K562 (cell line): ENCODE data around the gene GPR89A.

Experiments
- MAFG ChIP-seq: fragments of 450-650 bp; conservative IDR thresholded peaks from 2 replicates; pipeline ENCODE4 v1.6.1; 2016; ENCODE audit warnings: missing genetic modification characterization, missing compliant biosample characterization
- NFYB ChIP-seq: IDR thresholded peaks from 2 replicates; pipeline ENCODE4 v1.6.1; 2011; ENCODE audit warnings: mild to moderate bottlenecking, moderate library complexity; ENCODE audit not compliant: insufficient read length; ENCODE audit errors: extremely low read depth
- ZC3H11A ChIP-seq: IDR thresholded peaks from 2 replicates; pipeline ENCODE4 v1.6.1; 2012; ENCODE audit warnings: low read depth, low read length, improper control_type of control experiment
- ZNF551 ChIP-seq: fragments of 250-450 bp; sonication (Bioruptor Pico); IDR thresholded peaks from 2 replicates; pipeline ENCODE4 v1.5.0; 2021; ENCODE audit warnings: mild to moderate bottlenecking, moderate library complexity
- TF ChIP-seq, protein P1 (sequence below), 2 experiments: fragments of 450-650 bp; formaldehyde crosslinking in 1 of 2; IDR thresholded peaks; 2 replicates each; pipeline versions ENCODE4 v1.4.0 to v1.6.1; 2014 to 2020; ENCODE audit warnings: mild to moderate bottlenecking in 2 of 2, borderline replicate concordance in 1 of 2, low read depth in 1 of 2

DNA sequence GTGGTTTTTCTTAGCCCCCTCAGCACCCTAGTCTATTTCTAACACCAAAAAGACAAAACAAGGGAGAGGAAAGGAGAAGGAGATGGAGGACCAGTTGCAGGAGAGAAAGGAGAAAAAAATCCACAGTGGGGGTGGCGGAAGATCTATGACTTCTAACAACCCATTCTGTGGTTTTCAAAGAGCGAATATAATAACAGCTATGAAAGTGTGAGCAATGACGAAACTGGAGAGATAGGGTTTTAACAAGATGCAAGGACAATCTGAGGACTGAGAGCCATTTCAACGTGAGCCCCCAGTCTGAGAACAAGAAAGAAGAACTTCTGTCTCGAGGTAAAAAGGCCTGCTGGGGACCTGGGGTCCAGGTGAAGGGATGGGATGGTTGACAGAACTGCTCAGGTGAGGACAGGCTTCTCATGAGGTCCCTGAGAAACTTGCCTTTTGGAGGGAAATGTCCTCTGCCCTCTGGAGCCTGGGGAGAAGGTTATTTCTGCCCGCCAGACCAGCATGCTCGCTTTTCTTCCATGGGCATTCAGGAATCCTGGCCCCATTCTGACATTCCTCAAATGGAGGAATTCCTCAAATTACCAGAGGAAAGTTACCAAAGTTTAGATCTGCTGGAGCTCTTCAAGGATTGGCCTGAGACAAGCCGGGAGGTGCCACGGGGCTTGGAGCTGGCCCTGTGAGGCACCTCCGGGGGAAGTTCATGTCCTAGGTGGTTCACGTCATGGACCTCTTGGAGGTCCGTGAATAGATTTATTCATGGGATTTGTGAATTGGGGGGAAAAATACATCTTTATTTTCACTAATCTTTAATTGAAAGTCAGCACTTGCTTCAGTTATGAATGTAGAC, 111.7 kb downstream of the GPR89A start, which contains the start of gene CD160:
- TF ChIP-seq MAFG (tag) (no peak), ZC3H11A (no peak), ZNF551 (CRISPR knock-in tag) (no peak), NFYB (no peak)
- TF ChIP-seq, protein P1, sequence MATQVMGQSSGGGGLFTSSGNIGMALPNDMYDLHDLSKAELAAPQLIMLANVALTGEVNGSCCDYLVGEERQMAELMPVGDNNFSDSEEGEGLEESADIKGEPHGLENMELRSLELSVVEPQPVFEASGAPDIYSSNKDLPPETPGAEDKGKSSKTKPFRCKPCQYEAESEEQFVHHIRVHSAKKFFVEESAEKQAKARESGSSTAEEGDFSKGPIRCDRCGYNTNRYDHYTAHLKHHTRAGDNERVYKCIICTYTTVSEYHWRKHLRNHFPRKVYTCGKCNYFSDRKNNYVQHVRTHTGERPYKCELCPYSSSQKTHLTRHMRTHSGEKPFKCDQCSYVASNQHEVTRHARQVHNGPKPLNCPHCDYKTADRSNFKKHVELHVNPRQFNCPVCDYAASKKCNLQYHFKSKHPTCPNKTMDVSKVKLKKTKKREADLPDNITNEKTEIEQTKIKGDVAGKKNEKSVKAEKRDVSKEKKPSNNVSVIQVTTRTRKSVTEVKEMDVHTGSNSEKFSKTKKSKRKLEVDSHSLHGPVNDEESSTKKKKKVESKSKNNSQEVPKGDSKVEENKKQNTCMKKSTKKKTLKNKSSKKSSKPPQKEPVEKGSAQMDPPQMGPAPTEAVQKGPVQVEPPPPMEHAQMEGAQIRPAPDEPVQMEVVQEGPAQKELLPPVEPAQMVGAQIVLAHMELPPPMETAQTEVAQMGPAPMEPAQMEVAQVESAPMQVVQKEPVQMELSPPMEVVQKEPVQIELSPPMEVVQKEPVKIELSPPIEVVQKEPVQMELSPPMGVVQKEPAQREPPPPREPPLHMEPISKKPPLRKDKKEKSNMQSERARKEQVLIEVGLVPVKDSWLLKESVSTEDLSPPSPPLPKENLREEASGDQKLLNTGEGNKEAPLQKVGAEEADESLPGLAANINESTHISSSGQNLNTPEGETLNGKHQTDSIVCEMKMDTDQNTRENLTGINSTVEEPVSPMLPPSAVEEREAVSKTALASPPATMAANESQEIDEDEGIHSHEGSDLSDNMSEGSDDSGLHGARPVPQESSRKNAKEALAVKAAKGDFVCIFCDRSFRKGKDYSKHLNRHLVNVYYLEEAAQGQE (IDR thresholded peaks at IDR 0.05; ENCODE audit: borderline replicate concordance): no peak
- TF ChIP-seq, protein P1 (CRISPR knock-in tag; IDR thresholded peaks at IDR 0.05; ENCODE audit: low read depth): no peak
